B cell (primary cell): ENCODE data around the gene ANKRD11. TPM values are rescaled to one million over a fixed set of nuclear protein-coding genes. Genes with fewer than 3 reads are reported as not detected.

Experiments
- ATAC-seq: fragments of 200-7000 bp; cut with Tn5 transposase; one replicate; pipeline ENCODE4 v1.10.0; 2021; ENCODE audit warnings: low read depth, mild to moderate bottlenecking, moderate number of reproducible peaks, moderate library complexity
- CTCF ChIA-PET: fragments of 350-600 bp; sonication (Branson Sonifier 250); formaldehyde crosslinking; loops from one replicate; lab custom pipeline; 2021; ENCODE audit warnings: antibody characterized with exemption, inconsistent platforms; lab: Charles Lee
- POLR2A ChIA-PET: fragments of 350-600 bp; sonication (Branson Sonifier 250); formaldehyde crosslinking; loops from one replicate; lab custom pipeline; 2021; ENCODE audit warnings: antibody characterized with exemption; lab: Charles Lee
- DNase-seq: peaks from one replicate; pipeline ENCODE4 v3.0.0; 2013
- H2AFZ ChIP-seq: 2 replicates; pipeline ENCODE4 v1.6.1; 2012; ENCODE audit warnings: mild to moderate bottlenecking, low read depth, low read length; ENCODE audit not compliant: insufficient read depth, poor library complexity, severe bottlenecking
- H3K27ac ChIP-seq, 2 donors: 1 replicate in 1 of 2; 2 replicates in 1 of 2; pipeline ENCODE4 v1.5.1; 2012 to 2013; ENCODE audit warnings: low read length in 2 of 2, mild to moderate bottlenecking in 2 of 2, moderate library complexity in 1 of 2
- H3K27me3 ChIP-seq, 4 experiments: fragments of 200-600 bp in 1 of 4; sonication (generic) in 1 of 4; replicated peaks in 1 of 4; 1 replicate in 2 of 4; 2 replicates in 2 of 4; pipeline versions ENCODE4 v1.6.1 to v1.7.0; 2013 to 2016; ENCODE audit warnings: low read length in 3 of 4, mild to moderate bottlenecking in 2 of 4, mixed read lengths in 1 of 4, moderate library complexity in 1 of 4; ENCODE audit not compliant: insufficient read depth in 4 of 4, control insufficient read depth in 3 of 4; ENCODE audit errors: control extremely low read depth in 1 of 4
- H3K36me3 ChIP-seq, 2 experiments: replicated peaks in 1 of 2; 1 replicate in 1 of 2; 2 replicates in 1 of 2; pipeline versions ENCODE4 v1.6.1 to v1.7.1; 2013; ENCODE audit warnings: low read length in 1 of 2; ENCODE audit not compliant: insufficient read depth in 2 of 2, control insufficient read depth in 1 of 2; ENCODE audit errors: control extremely low read depth in 1 of 2, extremely low read depth in 1 of 2
- H3K4me1 ChIP-seq, 2 donors: fragments of 200-600 bp in 1 of 2; sonication (generic) in 1 of 2; 1 replicate in 1 of 2; 2 replicates in 1 of 2; pipeline versions ENCODE4 v1.5.1 to v1.6.1; 2013 to 2017; ENCODE audit warnings: low read length in 2 of 2; ENCODE audit not compliant: control insufficient read depth in 2 of 2, insufficient read depth in 2 of 2
- H3K4me2 ChIP-seq: replicated peaks from 2 replicates; pipeline ENCODE3; 2012; ENCODE audit warnings: mild to moderate bottlenecking, low read depth, low read length; ENCODE audit not compliant: poor library complexity, severe bottlenecking
- H3K4me3 ChIP-seq, 5 experiments: fragments of 200-600 bp in 1 of 5; sonication (generic) in 1 of 5; 1 replicate in 3 of 5; 2 replicates in 2 of 5; pipeline versions ENCODE4 v1.5.1 to v1.7.0; 2011 to 2016; ENCODE audit warnings: low read length in 4 of 5, mild to moderate bottlenecking in 4 of 5, low read depth in 2 of 5, control low read depth in 1 of 5, moderate library complexity in 1 of 5; ENCODE audit not compliant: insufficient read depth in 1 of 5; ENCODE audit errors: control extremely low read depth in 1 of 5, extremely low read depth in 1 of 5
- H3K79me2 ChIP-seq: fragments of 200-600 bp; sonication (generic); one replicate; pipeline ENCODE4 v1.6.0; 2016; ENCODE audit warnings: low read length; ENCODE audit not compliant: control insufficient read depth, insufficient read depth
- H3K9ac ChIP-seq: fragments of 200-600 bp; sonication (generic); 2 replicates; pipeline ENCODE4 v1.6.1; 2017; ENCODE audit warnings: mild to moderate bottlenecking, low read length, moderate library complexity
- H3K9me3 ChIP-seq, 3 donors: one replicate each; pipeline versions ENCODE4 v1.6.1 to v1.7.1; 2013; ENCODE audit warnings: low read length in 2 of 3; ENCODE audit not compliant: control insufficient read depth in 2 of 3, insufficient read depth in 1 of 3; ENCODE audit errors: control extremely low read depth in 1 of 3
- H4K20me1 ChIP-seq: 2 replicates; pipeline ENCODE4 v1.6.0; 2012; ENCODE audit warnings: mild to moderate bottlenecking, low read length; ENCODE audit not compliant: insufficient read depth, control insufficient read depth, poor library complexity, severe bottlenecking
- H3K27ac Mint-ChIP-seq: one replicate; pipeline ENCODE4 v1.8.0; 2021; ENCODE audit warnings: mixed read lengths
- H3K27me3 Mint-ChIP-seq: one replicate; pipeline ENCODE4 v1.8.0; 2021; ENCODE audit warnings: mixed read lengths
- H3K4me1 Mint-ChIP-seq: one replicate; pipeline ENCODE4 v1.8.0; 2021; ENCODE audit warnings: mixed read lengths
- H3K4me3 Mint-ChIP-seq: one replicate; pipeline ENCODE4 v1.8.0; 2021; ENCODE audit warnings: mixed read lengths
- H3K9me3 Mint-ChIP-seq: one replicate; pipeline ENCODE4 v1.8.0; 2022; ENCODE audit warnings: mixed read lengths; ENCODE audit not compliant: insufficient read depth
- CTCF ChIP-seq: fragments of 200-600 bp; IDR thresholded peaks from one replicate; pipeline ENCODE4 v1.8.0; 2022; ENCODE audit warnings: antibody characterized with exemption, mild to moderate bottlenecking
- EZH2 ChIP-seq: IDR thresholded peaks from 2 replicates; pipeline ENCODE4 v1.6.1; 2012; ENCODE audit warnings: borderline replicate concordance, low read depth, mild to moderate bottlenecking, moderate library complexity, low read length; ENCODE audit not compliant: insufficient read depth, poor library complexity, severe bottlenecking
- WGBS: methylation state at CpG from one replicate; pipeline ENCODE4 v1.1.5; 2013; ENCODE audit warnings: missing lambda C conversion rate; ENCODE audit not compliant: insufficient coverage; 5-methylcytosine and 5-hydroxymethylcytosine counted together
- intact Hi-C: fragments of 100-400 bp; cut with micrococcal nuclease; formaldehyde crosslinking; loops from one replicate; pipeline ENCODE4 v1.10.0; 2022
- polyA plus RNA-seq: library from polyadenylated mRNA; depleted of rRNA; stranded (reverse); fragments of >200 nt; gene quantifications from 2 replicates; pipeline ENCODE4 v1.2.3, GENCODE V29; 2012
- total RNA-seq, 2 donors: library from RNA; stranded (reverse); fragments of 120-200 nt in 1 of 2; gene quantifications; 1 replicate in 1 of 2; 2 replicates in 1 of 2; pipeline versions ENCODE4 v1.2.3 to v1.2.4, GENCODE V29; 2013 to 2022

Gene ANKRD11
- total and polyA plus RNA-seq, 2 donors (not counting 1 experiment from before 2014, with no cell fraction given), result 67.9 to 314 TPM

DNA sequence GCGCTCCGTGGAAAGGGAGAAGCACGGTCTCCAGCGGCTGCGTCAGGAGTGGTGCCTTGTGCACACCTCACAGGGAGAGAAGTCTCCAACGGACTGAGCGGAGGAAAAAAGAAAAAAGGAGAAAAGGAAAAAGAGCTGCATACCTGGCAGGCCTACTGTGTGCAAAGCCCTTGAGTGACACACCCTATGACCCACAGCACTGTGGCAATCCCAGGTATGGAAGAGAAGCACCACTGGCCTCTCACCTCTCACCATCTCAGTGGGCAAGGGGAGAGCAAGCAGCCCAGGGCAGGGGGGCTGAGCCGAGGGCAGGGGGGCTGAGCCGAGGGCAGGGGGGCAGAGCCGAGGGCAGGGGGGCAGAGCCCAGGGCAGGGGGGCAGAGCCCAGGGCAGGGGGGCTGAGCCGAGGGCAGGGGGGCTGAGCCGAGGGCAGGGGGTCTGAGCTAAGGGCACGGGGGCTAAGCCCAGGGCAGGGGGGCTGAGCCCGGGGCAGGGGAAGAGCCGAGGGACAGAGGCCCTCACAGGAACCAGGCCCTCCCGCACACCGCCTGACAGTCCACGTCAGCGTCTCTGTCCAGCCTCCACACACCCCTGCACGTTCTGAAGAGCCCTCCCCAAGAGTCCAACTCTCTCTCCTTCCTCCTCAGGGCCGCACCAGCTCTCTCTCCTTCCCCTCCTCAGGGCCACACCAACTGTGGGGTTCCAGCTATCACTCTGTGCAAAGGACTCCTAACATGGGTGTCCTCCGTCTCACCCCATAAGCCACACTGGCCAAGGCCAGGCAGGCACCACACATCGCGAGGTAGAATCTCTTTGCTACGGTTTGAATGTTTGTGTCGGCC is 167.0 kb downstream of the ANKRD11 start:
- CTCF ChIA-PET, result interaction anchor here (0.8 to 1.7 kb wide), 2 partner anchors 34 to 234 kb away, joined by 3 to 5 read pairs; no protein-coding TSS in a partner anchor
- intact Hi-C loops, result no loop called here
- ATAC-seq, result no peak

GRCh38 chr16:89322321-89323119 is 167.8 kb downstream of the ANKRD11 start:
- no peak overlapping the region for H2AFZ ChIP-seq
- DNase-seq, result no peak
- no peaks in the 10 kb centered on the region for H3K27me3 ChIP-seq
- peaks cover 100% of the 10 kb centered on the region for H4K20me1 ChIP-seq
- H3K9me3 ChIP-seq, result no peaks in the 10 kb centered on the region
- no peak overlapping the region for H3K4me3 Mint-ChIP-seq
- no peak for ATAC-seq
- CTCF ChIA-PET, result interaction anchor here (0.8 to 1.7 kb wide), 2 partner anchors 33 to 235 kb away, joined by 3 to 5 read pairs; no protein-coding TSS in a partner anchor
- no peak overlapping the region for H3K9ac ChIP-seq
- WGBS, result 94% methylated on average over 14 of the region's 19 CpGs
- no peak overlapping the region for H3K27ac ChIP-seq
- no peak overlapping the region for H3K4me3 ChIP-seq
- H3K9me3 Mint-ChIP-seq, result no peaks in the 10 kb centered on the region
- POLR2A ChIA-PET, result no interaction called here
- H3K4me1 ChIP-seq, result peaks cover 36 to 77% of the 10 kb centered on the region in 2 donors
- TF ChIP-seq EZH2 (no peak), CTCF (no peak)
- H3K27me3 Mint-ChIP-seq, result no peaks in the 10 kb centered on the region
- H3K27ac Mint-ChIP-seq, result no peak overlapping the region
- peaks cover 0 to 24% of the 10 kb centered on the region in 2 experiments for H3K36me3 ChIP-seq
- intact Hi-C loops, result no loop called here
- H3K4me1 Mint-ChIP-seq, result peaks cover 89% of the 10 kb centered on the region
- no peak overlapping the region for H3K4me2 ChIP-seq
- peaks cover 100% of the 10 kb centered on the region for H3K79me2 ChIP-seq

More for the DNA sequence above, 167.0 kb downstream of the ANKRD11 start:
- Histone ChIP-seq H4K20me1 (peaks cover 100% of the 10 kb centered on the region), H3K36me3 (peaks cover 0 to 24% of the 10 kb centered on the region in 2 experiments), H3K27ac (no peak overlapping the region), H2AFZ (no peak overlapping the region), H3K79me2 (peaks cover 100% of the 10 kb centered on the region), H3K4me1 (peaks cover 31 to 69% of the 10 kb centered on the region in 2 donors), H3K4me2 (no peak overlapping the region), H3K9me3 (no peaks in the 10 kb centered on the region), H3K9ac (no peak overlapping the region), H3K4me3 (no peak overlapping the region), H3K27me3 (no peaks in the 10 kb centered on the region)
- POLR2A ChIA-PET, result no interaction called here
- 89% methylated on average over 15 of the region's 26 CpGs for WGBS
- Mint-ChIP-seq H3K27ac (peak overlapping the region; percentile 11), H3K4me1 (peaks cover 87% of the 10 kb centered on the region), H3K27me3 (no peaks in the 10 kb centered on the region), H3K9me3 (no peaks in the 10 kb centered on the region), H3K4me3 (no peak overlapping the region)
- TF ChIP-seq EZH2, result no peak
- no peak for DNase-seq
